ENCODE measurements around the gene TSPYL2.

Gene TSPYL2

DNA sequence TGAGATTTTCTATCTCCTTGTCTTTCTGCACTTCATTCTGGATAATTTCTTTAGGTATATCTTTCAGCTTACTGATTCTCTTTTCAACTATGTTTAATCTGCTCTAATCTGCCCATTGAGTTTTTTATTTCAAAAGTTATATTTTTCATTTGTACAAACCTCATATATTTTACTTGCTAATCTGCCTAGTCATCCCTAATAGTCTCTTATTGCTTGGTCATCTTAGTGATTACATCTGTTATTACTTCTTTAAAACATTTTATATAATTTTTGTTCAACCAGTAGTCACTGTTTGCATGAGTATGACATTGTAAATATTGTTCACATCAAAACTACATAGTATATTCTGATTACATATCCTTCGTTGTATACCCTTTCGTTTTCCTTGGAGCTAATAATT, 44.2 kb downstream of the TSPYL2 start:
- FAIRE-seq, result no peak

DNA sequence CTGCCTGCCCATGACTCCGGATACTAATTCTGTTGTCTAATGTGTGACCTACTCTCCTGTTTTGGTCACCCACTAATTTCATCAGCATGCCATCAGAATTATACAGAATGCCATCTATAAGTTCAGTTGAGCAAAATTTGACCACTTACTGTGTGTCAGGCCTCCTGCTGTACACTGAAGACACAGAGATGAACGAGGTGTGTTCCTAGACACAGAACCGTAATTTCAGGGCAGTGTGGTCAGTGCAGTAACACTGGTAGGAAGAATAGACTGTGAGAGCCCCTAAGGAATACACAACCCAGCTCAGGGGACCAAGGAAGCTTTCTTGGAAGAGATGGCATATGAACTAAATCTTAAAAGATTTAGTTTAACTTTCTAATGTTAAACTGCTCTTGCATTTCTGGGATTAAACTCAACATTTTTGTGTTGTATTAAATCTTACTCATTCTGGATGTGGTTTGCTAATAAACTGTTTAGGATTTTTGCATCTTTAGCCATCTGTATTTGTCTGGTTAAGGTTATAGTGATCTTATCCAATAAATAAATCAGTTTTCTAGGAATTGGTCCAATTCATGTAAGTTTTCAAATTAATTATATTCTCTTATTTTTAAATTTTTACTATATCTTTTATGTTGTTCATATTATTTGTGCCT, 46.1 kb downstream of the TSPYL2 start:
- FAIRE-seq, result no peak

DNA sequence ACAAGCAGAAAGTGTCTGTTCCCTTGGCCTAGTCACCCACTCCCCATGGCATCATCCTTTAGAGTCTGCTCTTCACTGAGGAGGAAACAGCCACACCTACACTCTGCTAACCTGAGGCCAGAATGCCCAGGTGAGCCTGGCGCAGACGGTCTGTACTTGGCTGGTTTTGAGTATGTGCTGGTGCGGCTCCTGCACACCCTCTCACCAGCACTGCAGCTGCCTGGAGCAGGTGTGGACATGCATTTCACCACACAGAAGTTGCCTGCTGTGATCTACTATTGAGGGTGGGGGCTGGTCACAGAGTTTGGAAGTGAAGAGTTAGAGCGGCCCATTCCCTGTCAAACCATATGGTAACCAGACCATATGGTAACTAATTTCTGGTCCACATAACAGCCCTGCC, 51.2 kb downstream of the TSPYL2 start:
- no peak for FAIRE-seq

DNA sequence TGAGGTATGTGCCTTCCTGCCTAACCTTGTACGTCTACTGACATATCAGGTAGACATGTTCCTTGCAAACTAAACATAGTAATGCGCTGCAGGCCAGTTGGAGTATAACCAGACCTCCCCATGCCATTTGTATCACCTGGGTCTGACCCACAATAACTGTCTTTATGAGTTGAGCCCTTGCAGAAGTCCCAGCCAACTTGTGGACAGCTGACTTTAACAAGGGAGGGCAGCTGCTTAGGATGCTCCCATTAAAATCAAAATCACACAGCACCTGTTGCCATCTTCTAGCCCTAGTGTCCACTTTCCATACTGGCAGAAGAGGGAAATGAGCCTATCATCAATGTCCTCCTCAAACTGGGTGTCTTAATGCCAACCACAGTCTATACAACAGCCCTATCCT, 53.4 kb downstream of the TSPYL2 start:
- no peak for FAIRE-seq
